ENCODE results near the gene KLF3. TPM values are rescaled to one million over a fixed set of nuclear protein-coding genes. Genes with fewer than 3 reads are reported as not detected.
A peak's percentile ranks its signal among the peaks of the same experiment; 100 is the strongest.

Gene KLF3
- total and polyA plus RNA-seq, 8 donors, result 13.0 to 113 (median 55.0) TPM

DNA sequence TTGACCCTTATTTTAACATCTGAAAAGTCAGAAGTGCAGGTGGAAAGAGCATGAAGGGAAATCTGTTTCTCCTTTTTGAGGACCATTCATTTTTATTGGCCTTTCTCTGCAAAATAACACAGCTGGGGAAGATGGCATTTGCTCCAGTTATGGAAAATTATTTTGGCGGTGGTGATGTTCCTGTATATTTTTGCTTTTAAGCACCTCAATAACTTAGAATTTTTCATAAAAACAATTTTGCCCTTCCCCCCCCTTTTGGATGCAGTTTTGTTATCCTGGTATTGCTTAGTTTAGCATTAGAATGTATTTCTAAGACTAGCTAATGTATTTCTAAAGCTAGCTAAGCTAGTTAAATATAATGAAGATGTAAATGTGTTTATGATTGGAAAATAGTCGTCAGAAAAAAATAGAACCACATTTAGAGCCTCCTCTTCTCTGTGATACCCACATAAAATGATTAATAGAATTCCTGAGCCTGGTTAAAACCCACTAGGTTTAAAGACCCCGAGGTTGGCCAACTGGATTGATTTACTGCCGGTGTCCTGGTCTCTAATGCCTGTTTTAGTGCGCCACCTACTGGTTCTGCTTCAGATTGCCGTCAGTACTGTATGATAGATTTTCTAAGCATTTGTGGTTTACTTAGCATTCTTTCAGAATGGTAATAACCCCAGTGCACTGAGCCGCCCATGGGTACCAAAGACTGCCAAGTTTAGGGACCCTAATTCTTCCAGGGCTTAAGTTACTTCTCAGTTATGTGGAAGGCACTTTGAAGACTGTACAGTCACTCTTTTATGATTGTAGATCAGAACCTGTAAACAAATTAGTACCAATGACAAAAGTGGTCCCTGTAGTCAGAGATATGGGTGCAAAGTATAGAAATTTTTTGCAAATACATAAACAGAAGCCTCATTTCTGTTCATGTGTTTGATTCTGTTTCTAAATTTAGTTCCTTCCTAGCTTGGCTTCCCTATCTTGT, 11.4 kb downstream of the KLF3 start:
- H3K4me1 ChIP-seq, result peaks cover 72 to 100% (median 90%) of the 10 kb centered on the region in 4 donors
- peaks cover 0 to 13% (median 6%) of the 10 kb centered on the region in 4 donors for H3K36me3 ChIP-seq
- intact Hi-C loops (cut with DNase I; ENCODE audit: low total_unique reads), result loop anchor here (5.0 to 10.0 kb wide), 2 partner anchors 353 to 491 kb away; no protein-coding TSS in a partner anchor
- peak; percentile 86 to 94 for DNase-seq
- peak overlapping the region; percentile 24 to 100 (median 97) for H3K27ac ChIP-seq
- no peaks in the 10 kb centered on the region for H3K27me3 ChIP-seq
- WGBS, 5 donors, result 8 to 10% (median 9%) methylated on average over 7 of the region's 7 CpGs
- peak overlapping the region in 1 of 4 donors; percentile 2 for H3K4me3 ChIP-seq
- H3K9me3 ChIP-seq, result no peaks in the 10 kb centered on the region
- TF ChIP-seq, protein P1, sequence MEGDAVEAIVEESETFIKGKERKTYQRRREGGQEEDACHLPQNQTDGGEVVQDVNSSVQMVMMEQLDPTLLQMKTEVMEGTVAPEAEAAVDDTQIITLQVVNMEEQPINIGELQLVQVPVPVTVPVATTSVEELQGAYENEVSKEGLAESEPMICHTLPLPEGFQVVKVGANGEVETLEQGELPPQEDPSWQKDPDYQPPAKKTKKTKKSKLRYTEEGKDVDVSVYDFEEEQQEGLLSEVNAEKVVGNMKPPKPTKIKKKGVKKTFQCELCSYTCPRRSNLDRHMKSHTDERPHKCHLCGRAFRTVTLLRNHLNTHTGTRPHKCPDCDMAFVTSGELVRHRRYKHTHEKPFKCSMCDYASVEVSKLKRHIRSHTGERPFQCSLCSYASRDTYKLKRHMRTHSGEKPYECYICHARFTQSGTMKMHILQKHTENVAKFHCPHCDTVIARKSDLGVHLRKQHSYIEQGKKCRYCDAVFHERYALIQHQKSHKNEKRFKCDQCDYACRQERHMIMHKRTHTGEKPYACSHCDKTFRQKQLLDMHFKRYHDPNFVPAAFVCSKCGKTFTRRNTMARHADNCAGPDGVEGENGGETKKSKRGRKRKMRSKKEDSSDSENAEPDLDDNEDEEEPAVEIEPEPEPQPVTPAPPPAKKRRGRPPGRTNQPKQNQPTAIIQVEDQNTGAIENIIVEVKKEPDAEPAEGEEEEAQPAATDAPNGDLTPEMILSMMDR (IDR thresholded peaks at IDR 0.05), result peak in 6 of 7 experiments; percentile 35 to 91 (median 88)
- TF ChIP-seq POLR2AphosphoS5 (IDR thresholded peaks at IDR 0.05) (peak in 1 of 3 donors; percentile 53), EP300 (IDR thresholded peaks at IDR 0.05) (no peak)

DNA sequence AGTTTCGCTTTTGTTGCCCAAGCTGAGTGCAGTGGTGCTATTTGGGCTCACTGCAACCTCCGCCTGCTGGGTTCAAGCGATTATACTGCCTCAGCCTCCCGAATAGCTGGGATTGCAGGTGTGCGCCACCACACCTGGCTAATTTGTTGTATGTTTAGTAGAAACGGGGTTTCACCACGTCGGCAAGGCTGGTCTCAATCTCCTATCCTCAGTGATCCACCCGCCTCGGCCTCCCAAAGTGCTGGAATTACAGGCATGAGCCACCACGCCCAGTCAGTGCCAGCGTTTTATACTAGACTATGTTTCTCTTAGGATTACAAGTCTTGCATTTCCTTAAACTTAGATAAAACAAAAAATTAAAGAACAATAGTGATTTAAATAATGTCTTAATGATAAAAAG, 13.0 kb downstream of the KLF3 start:
- TF ChIP-seq, protein P1 (IDR thresholded peaks at IDR 0.05), result no peak
- TF ChIP-seq EP300 (IDR thresholded peaks at IDR 0.05), result no peak
- no peak for TF ChIP-seq POLR2A (IDR thresholded peaks at IDR 0.05)
- TF ChIP-seq POLR2AphosphoS5 (IDR thresholded peaks at IDR 0.05), result no peak
- peaks cover 64 to 100% (median 86%) of the 10 kb centered on the region in 4 donors for H3K4me1 ChIP-seq
- peak overlapping the region in 3 of 5 donors; percentile 72 to 100 (median 97) for H3K27ac ChIP-seq
- DNase-seq, result no peak
- H3K27me3 ChIP-seq, result no peaks in the 10 kb centered on the region
- H3K36me3 ChIP-seq, result peaks cover 0 to 28% (median 22%) of the 10 kb centered on the region in 4 donors
- no peaks in the 10 kb centered on the region for H3K9me3 ChIP-seq
- 75 to 79% (median 78%) methylated on average over 12 of the region's 12 CpGs for WGBS, 5 donors
- intact Hi-C loops (cut with DNase I; ENCODE audit: low total_unique reads), result loop anchor here (5.0 to 10.0 kb wide), 2 partner anchors 355 to 492 kb away; no protein-coding TSS in a partner anchor
- H3K4me3 ChIP-seq, result no peak overlapping the region

DNA sequence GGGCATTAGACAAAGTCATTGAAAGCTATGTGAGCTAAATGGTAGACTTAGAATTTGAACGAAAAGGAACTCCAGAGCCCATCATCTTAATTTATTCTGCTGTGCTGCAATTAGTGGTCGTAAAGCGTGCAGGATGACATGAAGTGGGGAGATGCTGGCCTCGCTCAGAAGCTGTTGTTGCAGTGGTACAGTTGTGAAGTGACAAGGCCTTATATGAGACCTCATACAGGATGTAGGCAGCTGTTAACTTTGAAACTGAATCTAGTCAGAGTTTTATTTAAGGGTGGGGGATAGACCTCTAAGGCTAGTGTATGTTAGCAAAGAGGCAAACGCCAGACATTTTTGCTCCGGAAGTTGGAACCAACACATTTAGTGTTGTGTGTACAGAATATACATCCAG, 13.4 kb downstream of the KLF3 start:
- intact Hi-C loops (cut with DNase I; ENCODE audit: low total_unique reads), result loop anchor here (5.0 to 10.0 kb wide), 2 partner anchors 355 to 493 kb away; no protein-coding TSS in a partner anchor
- H3K27ac ChIP-seq, result peak overlapping the region in 4 of 5 donors; percentile 24 to 100 (median 84)
- H3K4me3 ChIP-seq, result no peak overlapping the region
- peaks cover 0 to 33% (median 26%) of the 10 kb centered on the region in 4 donors for H3K36me3 ChIP-seq
- H3K4me1 ChIP-seq, result peaks cover 59 to 100% (median 84%) of the 10 kb centered on the region in 4 donors
- TF ChIP-seq EP300 (IDR thresholded peaks at IDR 0.05) (no peak), POLR2AphosphoS5 (IDR thresholded peaks at IDR 0.05) (no peak), POLR2A (IDR thresholded peaks at IDR 0.05) (no peak)
- TF ChIP-seq, protein P1 (IDR thresholded peaks at IDR 0.05), result no peak
- H3K27me3 ChIP-seq, result no peaks in the 10 kb centered on the region
- 61 to 72% (median 64%) methylated on average over 6 of the region's 6 CpGs for WGBS, 5 donors
- DNase-seq, result no peak
- no peaks in the 10 kb centered on the region for H3K9me3 ChIP-seq

DNA sequence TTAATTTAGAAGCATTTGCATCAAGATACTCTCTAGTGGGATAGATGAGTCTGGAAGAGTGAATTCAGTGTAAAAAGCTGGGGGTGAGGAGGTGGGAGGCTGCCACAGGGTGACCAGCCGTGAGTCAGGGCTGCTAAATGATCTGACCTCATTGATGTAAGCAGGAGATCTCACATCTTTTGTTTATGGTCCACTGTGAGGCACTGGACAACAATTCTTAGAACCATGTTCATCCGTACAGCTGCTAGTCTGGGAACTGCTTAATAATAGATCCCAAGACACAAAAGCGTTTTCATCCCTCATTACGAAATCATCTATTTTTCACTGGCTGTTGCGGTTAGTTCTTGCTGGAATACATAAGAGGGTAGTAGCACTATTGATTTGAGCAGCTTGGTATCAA, 14.1 kb downstream of the KLF3 start:
- no peak overlapping the region for H3K4me3 ChIP-seq
- peaks cover 53 to 100% (median 81%) of the 10 kb centered on the region in 4 donors for H3K4me1 ChIP-seq
- H3K27ac ChIP-seq, result peak overlapping the region in 4 of 5 donors; percentile 32 to 100 (median 84)
- peak in 1 of 3 donors; percentile 79 for TF ChIP-seq POLR2AphosphoS5 (IDR thresholded peaks at IDR 0.05)
- TF ChIP-seq, protein P1 (IDR thresholded peaks at IDR 0.05), result no peak
- H3K36me3 ChIP-seq, result peaks cover 0 to 35% (median 30%) of the 10 kb centered on the region in 4 donors
- no peaks in the 10 kb centered on the region for H3K9me3 ChIP-seq
- WGBS, 5 donors, result 49 to 66% (median 51%) methylated on average over 5 of the region's 5 CpGs
- intact Hi-C loops (cut with DNase I; ENCODE audit: low total_unique reads), result loop anchor here (5.0 to 10.0 kb wide), 2 partner anchors 356 to 493 kb away; no protein-coding TSS in a partner anchor
- H3K27me3 ChIP-seq, result no peaks in the 10 kb centered on the region
- peak in 1 of 2 donors; percentile 38 for DNase-seq

Data from stomach (tissue), 9 donors.